Stimulated activated naive CD8-positive, alpha-beta T cell treated with anti-CD3 and anti-CD28 coated beads, Interleukin-15, Interleukin-2, amounts not matched to agents 100 U/mL and 50 U/mL, for 24 hours (primary cell): ENCODE measurements around the gene FGF7.
"Not testable (repeated sequence)": the region's sequence is repeated elsewhere in the genome, so short reads cannot be mapped to it uniquely, and the experiment has no call there.

Experiments
- ATAC-seq: fragments of 150-1000 bp; cut with Tn5 transposase; one replicate; pipeline ENCODE4 v1.10.0; 2021
- DNase-seq: peaks from one replicate; pipeline ENCODE4 v3.0.0; 2021

FGF7 gene

GRCh38 chr15:49495993-49496753 lies 73.1 kb downstream of the FGF7 start:
- no peak for ATAC-seq
- no peak for DNase-seq

- DNase-seq (no peak), ATAC-seq (no peak)
Observed at GRCh38 chr15:49501586-49501985, 78.5 kb downstream of the FGF7 start.

GRCh38 chr15:49506341-49506740 lies 83.3 kb downstream of the FGF7 start:
- ATAC-seq: no peak
- no peak for DNase-seq

GRCh38 chr15:49507261-49507660 lies 84.2 kb downstream of the FGF7 start:
- DNase-seq (no peak), ATAC-seq (no peak)

- not testable (repeated sequence) for DNase-seq, ATAC-seq
Observed at GRCh38 chr15:49512739-49513138, 89.7 kb downstream of the FGF7 start.

- no peak for ATAC-seq
- no peak for DNase-seq
Observed at GRCh38 chr15:49521802-49522201, 98.8 kb downstream of the FGF7 start.

GRCh38 chr15:49528289-49528688 lies 105.2 kb downstream of the FGF7 start:
- no peak for ATAC-seq

GRCh38 chr15:49530092-49530491 lies 107.0 kb downstream of the FGF7 start:
- DNase-seq (no peak), ATAC-seq (no peak)

More at GRCh38 chr15:49528289-49528688, 105.2 kb downstream of the FGF7 start:
- DNase-seq: no peak
